OCI-LY7 (cell line): Measurements from ENCODE around the gene ABCG5. TPM values are rescaled to one million over a fixed set of nuclear protein-coding genes. Genes with fewer than 3 reads are reported as not detected.

Experiments
- BruUV-seq: library from RNA; stranded (reverse); fragments of 400-500 nt; replicated peaks from 2 replicates; lab custom pipeline; 2021; lab: Mats Ljungman, UMichigan
- CTCF ChIA-PET: fragments of 300-600 bp; sonication (Branson Sonifier 250); formaldehyde crosslinking; loops from one replicate; lab custom pipeline; 2022; ENCODE audit warnings: antibody characterized with exemption; ENCODE audit not compliant: unreplicated experiment; lab: Charles Lee
- POLR2A ChIA-PET: fragments of 300-600 bp; sonication (Branson Sonifier 250); formaldehyde crosslinking; loops from one replicate; lab custom pipeline; 2022; ENCODE audit warnings: antibody characterized with exemption; lab: Charles Lee
- DNase-seq: peaks from one replicate; pipeline ENCODE4 v3.0.0-alpha.2; 2015; ENCODE audit warnings: low spot score
- H2AFZ ChIP-seq: fragments of 200-600 bp; sonication (generic), shearing (Covaris generic); 2 replicates; pipeline ENCODE4 v1.6.1; 2014; ENCODE audit warnings: mild to moderate bottlenecking, antibody characterized with exemption, low read length, moderate library complexity
- H3K27ac ChIP-seq: fragments of 200-600 bp; sonication (generic); 2 replicates; pipeline ENCODE4 v1.5.1; 2014; ENCODE audit warnings: mixed run types, low read depth, mild to moderate bottlenecking, moderate library complexity, low read length, inconsistent platforms; ENCODE audit not compliant: poor library complexity, severe bottlenecking
- H3K36me3 ChIP-seq: fragments of 200-600 bp; sonication (generic); 2 replicates; pipeline ENCODE4 v1.6.1; 2014; ENCODE audit warnings: mild to moderate bottlenecking, antibody characterized with exemption, low read length, moderate library complexity, mixed read lengths; ENCODE audit not compliant: insufficient read depth
- H3K4me1 ChIP-seq: fragments of 200-600 bp; sonication (generic); 2 replicates; pipeline ENCODE4 v1.5.1; 2014; ENCODE audit warnings: mild to moderate bottlenecking, low read length; ENCODE audit not compliant: insufficient read depth, poor library complexity, severe bottlenecking
- H3K4me2 ChIP-seq: fragments of 200-600 bp; sonication (generic); 2 replicates; pipeline ENCODE4 v1.6.1; 2014; ENCODE audit warnings: mild to moderate bottlenecking, low read length
- H3K4me3 ChIP-seq: fragments of 200-600 bp; sonication (generic); 2 replicates; pipeline ENCODE4 v1.5.1; 2014; ENCODE audit warnings: mild to moderate bottlenecking, low read depth, low read length; ENCODE audit not compliant: poor library complexity, severe bottlenecking
- H3K79me2 ChIP-seq: fragments of 200-600 bp; sonication (generic); 2 replicates; pipeline ENCODE4 v1.6.1; 2016; ENCODE audit warnings: low read depth, mild to moderate bottlenecking, low read length, moderate library complexity, mixed read lengths; ENCODE audit not compliant: insufficient read depth
- H3K9me2 ChIP-seq: fragments of 200-600 bp; sonication (generic); 2 replicates; pipeline ENCODE4 v1.6.1; 2016; ENCODE audit warnings: mild to moderate bottlenecking, low read length, mixed read lengths; ENCODE audit not compliant: insufficient read depth
- H3K9me3 ChIP-seq: fragments of 200-600 bp; sonication (generic); 2 replicates; pipeline ENCODE4 v1.6.1; 2014; ENCODE audit warnings: mild to moderate bottlenecking, mixed run types, low read length, mixed read lengths
- H4K20me1 ChIP-seq: fragments of 200-600 bp; sonication (generic); 2 replicates; pipeline ENCODE4 v1.6.1; 2014; ENCODE audit warnings: mild to moderate bottlenecking, antibody characterized with exemption, low read length, moderate library complexity, mixed read lengths; ENCODE audit not compliant: insufficient read depth
- CTCF ChIP-seq: fragments of 200-600 bp; sonication (generic); conservative IDR thresholded peaks from 2 replicates; pipeline ENCODE4 v1.5.1; 2014; ENCODE audit warnings: mild to moderate bottlenecking, antibody characterized with exemption, low read length, moderate library complexity, mixed read lengths
- EZH2phosphoT487 ChIP-seq: fragments of 200-600 bp; sonication (generic); IDR thresholded peaks from 2 replicates; pipeline ENCODE4 v1.6.1; 2018; ENCODE audit warnings: low read depth, borderline replicate concordance, mild to moderate bottlenecking, mixed run types, antibody characterized with exemption, low read length, moderate library complexity, mixed read lengths
- intact Hi-C: fragments of 100-400 bp; cut with micrococcal nuclease; formaldehyde crosslinking; loops from one replicate; pipeline ENCODE4 v1.10.0; 2022; ENCODE audit not compliant: unreplicated experiment
- total RNA-seq, 2 experiments: library from RNA; depleted of rRNA in 1 of 2; stranded (reverse); fragments of >200 nt in 1 of 2; shearing (Covaris generic) in 1 of 2; gene quantifications; 2 replicates each; pipeline ENCODE4 v1.2.3, GENCODE V29; 2014 to 2022

Gene ABCG5
- total RNA-seq, 2 experiments from 2014 or later: not detected

- Histone ChIP-seq H3K9me2 (no peaks in the 10 kb centered on the region), H3K27ac (no peak overlapping the region), H2AFZ (no peak overlapping the region), H4K20me1 (no peaks in the 10 kb centered on the region; the same call in 1 of the 2 replicates), H3K79me2 (no peaks in the 10 kb centered on the region), H3K4me1 (no peaks in the 10 kb centered on the region), H3K4me2 (no peak overlapping the region), H3K9me3 (no peaks in the 10 kb centered on the region), H3K4me3 (no peak overlapping the region), H3K36me3 (no peaks in the 10 kb centered on the region)
- ChIA-PET CTCF (no interaction called here), POLR2A (interaction anchor here (0.6 to 1.7 kb wide), 3 partner anchors 22 to 462 kb away, joined by 3 to 4 read pairs (median 3); no protein-coding TSS in a partner anchor)
- TF ChIP-seq EZH2phosphoT487 (no peak), CTCF (no peak)
- DNase-seq: no peak
- intact Hi-C loops: no loop called here
- BruUV-seq: no TSS peak
Measured at GRCh38 chr2:43796206-43796605, 42.4 kb downstream of the ABCG5 start.

DNA sequence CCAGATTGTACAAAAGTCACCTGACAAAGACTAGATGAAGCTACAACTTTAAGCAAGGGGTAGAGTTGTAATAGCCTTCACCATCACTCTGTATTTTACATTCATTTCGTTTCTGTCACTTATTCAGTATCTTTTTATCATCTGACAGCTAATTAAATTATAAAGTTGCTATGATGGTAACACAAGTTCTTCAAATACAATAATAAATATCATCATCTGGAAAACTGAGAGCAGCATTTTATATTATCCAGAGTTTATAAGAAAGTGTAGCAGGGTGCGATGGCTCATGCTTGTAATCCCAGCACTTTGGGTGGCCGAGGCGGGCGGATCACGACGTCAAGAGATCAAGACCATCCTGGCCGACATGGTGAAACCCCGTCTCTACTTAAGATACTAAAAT, 43.7 kb downstream of the ABCG5 start:
- H2AFZ ChIP-seq: no peak overlapping the region
- H3K36me3 ChIP-seq: no peaks in the 10 kb centered on the region
- H3K27ac ChIP-seq: no peak overlapping the region
- no peak overlapping the region for H3K4me2 ChIP-seq
- H3K4me1 ChIP-seq: no peaks in the 10 kb centered on the region
- no peaks in the 10 kb centered on the region for H3K9me2 ChIP-seq
- H3K9me3 ChIP-seq: no peaks in the 10 kb centered on the region
- ChIA-PET CTCF (no interaction called here), POLR2A (interaction anchor here (1.7 kb wide), 1 partner anchor 20 kb away, joined by 4 read pairs; no protein-coding TSS in a partner anchor)
- TF ChIP-seq EZH2phosphoT487 (no peak), CTCF (no peak)
- H4K20me1 ChIP-seq: no peaks in the 10 kb centered on the region; the same call in 1 of the 2 replicates
- no peak overlapping the region for H3K4me3 ChIP-seq
- intact Hi-C loops: no loop called here
- DNase-seq: no peak
- BruUV-seq: no TSS peak
- no peaks in the 10 kb centered on the region for H3K79me2 ChIP-seq

DNA sequence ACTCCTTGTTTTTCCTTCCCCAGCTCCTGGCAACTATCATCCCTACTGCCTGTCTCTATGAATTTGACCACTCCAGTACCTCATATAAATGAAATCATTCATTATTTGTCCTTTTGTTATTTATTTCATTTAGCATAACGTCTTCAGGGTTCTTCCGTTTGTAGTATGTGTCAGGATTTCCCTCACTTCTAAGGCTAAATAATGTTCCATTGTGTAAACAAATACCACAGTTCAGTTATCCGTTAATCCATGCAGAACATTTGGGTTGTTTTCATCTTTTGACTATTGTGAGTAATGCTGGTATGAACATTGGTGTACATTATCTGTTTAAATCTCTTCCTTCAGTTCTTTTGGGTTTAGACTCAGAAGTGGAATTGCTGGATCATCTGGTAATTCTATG, 46.0 kb downstream of the ABCG5 start:
- Histone ChIP-seq H3K4me2 (no peak overlapping the region), H3K27ac (no peak overlapping the region), H3K4me1 (no peaks in the 10 kb centered on the region), H2AFZ (no peak overlapping the region), H3K36me3 (no peaks in the 10 kb centered on the region), H3K9me2 (no peaks in the 10 kb centered on the region), H4K20me1 (no peaks in the 10 kb centered on the region; the same call in 1 of the 2 replicates), H3K4me3 (no peak overlapping the region), H3K9me3 (no peaks in the 10 kb centered on the region), H3K79me2 (no peaks in the 10 kb centered on the region)
- intact Hi-C loops: no loop called here
- ChIA-PET POLR2A (no interaction called here), CTCF (no interaction called here)
- no peak for TF ChIP-seq EZH2phosphoT487
- TF ChIP-seq CTCF: no peak
- no TSS peak for BruUV-seq
- DNase-seq: no peak
